CD4-positive, alpha-beta T cell (primary cell): Measurements from ENCODE around the gene KIF21B. TPM values are rescaled to one million over a fixed set of nuclear protein-coding genes. Genes with fewer than 3 reads are reported as not detected.

Experiments used
- ATAC-seq: fragments of 200-7000 bp; cut with Tn5 transposase; one replicate; pipeline ENCODE4 v1.10.0; 2022; ENCODE audit warnings: mild to moderate bottlenecking; ENCODE audit not compliant: poor library complexity
- CTCF ChIA-PET: fragments of 350-600 bp; sonication (Branson Sonifier 250); formaldehyde crosslinking; loops from one replicate; lab custom pipeline; 2021; ENCODE audit warnings: antibody characterized with exemption, inconsistent platforms; lab: Charles Lee
- POLR2A ChIA-PET: fragments of 350-600 bp; sonication (Branson Sonifier 250); formaldehyde crosslinking; loops from one replicate; lab custom pipeline; 2021; ENCODE audit warnings: antibody characterized with exemption, inconsistent platforms; lab: Charles Lee
- DNase-seq, 14 experiments: peaks; one replicate each; pipeline ENCODE4 v3.0.0-alpha.2; 2013 to 2020; ENCODE audit warnings: mixed read lengths in 2 of 14
- H3K27ac ChIP-seq, 2 donors: one replicate each; pipeline versions ENCODE4 v1.5.1 to v1.7.0; 2013; ENCODE audit warnings: low read length in 2 of 2, low read depth in 1 of 2, mild to moderate bottlenecking in 1 of 2
- H3K27me3 ChIP-seq, 2 experiments: 1 replicate in 1 of 2; 2 replicates in 1 of 2; pipeline versions ENCODE4 v1.6.1 to v1.7.0; 2013; ENCODE audit warnings: low read length in 2 of 2, control low read depth in 1 of 2, mild to moderate bottlenecking in 1 of 2, moderate library complexity in 1 of 2; ENCODE audit not compliant: insufficient read depth in 2 of 2, control insufficient read depth in 1 of 2
- H3K36me3 ChIP-seq: one replicate; pipeline ENCODE4 v1.6.1; 2013; ENCODE audit warnings: low read length, control low read depth; ENCODE audit not compliant: insufficient read depth
- H3K4me1 ChIP-seq: one replicate; pipeline ENCODE4 v1.6.1; 2013; ENCODE audit warnings: low read length, control low read depth; ENCODE audit not compliant: insufficient read depth
- H3K4me3 ChIP-seq: one replicate; pipeline ENCODE4 v1.5.1; 2013; ENCODE audit warnings: mild to moderate bottlenecking, low read length, moderate library complexity
- H3K9me3 ChIP-seq, 2 experiments: 1 replicate in 1 of 2; 2 replicates in 1 of 2; pipeline versions ENCODE4 v1.6.1 to v1.7.0; 2013; ENCODE audit warnings: low read length in 2 of 2, mild to moderate bottlenecking in 2 of 2, control low read depth in 1 of 2, moderate library complexity in 1 of 2; ENCODE audit not compliant: control insufficient read depth in 1 of 2, insufficient read depth in 1 of 2
- H3K27ac Mint-ChIP-seq: one replicate; pipeline ENCODE4 v1.8.0; 2020; ENCODE audit warnings: mixed read lengths
- H3K27me3 Mint-ChIP-seq: one replicate; pipeline ENCODE4 v1.8.0; 2021; ENCODE audit warnings: mixed read lengths
- H3K36me3 Mint-ChIP-seq: one replicate; pipeline ENCODE4 v1.8.0; 2021; ENCODE audit warnings: low read depth, mixed read lengths
- H3K4me1 Mint-ChIP-seq: one replicate; pipeline ENCODE4 v1.8.0; 2021; ENCODE audit warnings: low read depth, mixed read lengths
- H3K4me3 Mint-ChIP-seq: one replicate; pipeline ENCODE4 v1.8.0; 2020; ENCODE audit warnings: mild to moderate bottlenecking, mixed read lengths
- H3K9me3 Mint-ChIP-seq: one replicate; pipeline ENCODE4 v1.8.0; 2020; ENCODE audit warnings: mixed read lengths
- CTCF ChIP-seq: fragments of 200-600 bp; IDR thresholded peaks from one replicate; pipeline ENCODE4 v1.8.0; 2022; ENCODE audit warnings: antibody characterized with exemption, mild to moderate bottlenecking
- intact Hi-C, 2 experiments: fragments of 100-400 bp; cut with DNase I in 1 of 2; cut with micrococcal nuclease in 1 of 2; formaldehyde crosslinking; loops; one replicate each; pipeline versions ENCODE4 v1.15.1 to v1.9.0; 2023 to 2025; cut with DNase I, micrococcal nuclease
- total RNA-seq, 174 experiments: library from RNA in 2 of 174; stranded (reverse) in 2 of 174; gene quantifications; one replicate each; pipeline ENCODE4 v1.2.3 and lab custom pipeline; 2021 to 2026

The KIF21B gene
- total RNA-seq, 2 experiments from 2014 or later, result 64.5 to 65.4 TPM

- peaks cover 3% of the 10 kb centered on the region for H3K4me1 ChIP-seq
- H3K27me3 ChIP-seq, result no peaks in the 10 kb centered on the region
- no peak overlapping the region for H3K4me3 ChIP-seq
- Mint-ChIP-seq H3K4me3 (no peak overlapping the region), H3K9me3 (no peaks in the 10 kb centered on the region), H3K36me3 (no peaks in the 10 kb centered on the region), H3K4me1 (no peaks in the 10 kb centered on the region), H3K27me3 (no peaks in the 10 kb centered on the region), H3K27ac (no peak overlapping the region)
- ATAC-seq (no peak), DNase-seq (no peak)
- H3K27ac ChIP-seq, result no peak overlapping the region
- POLR2A ChIA-PET, result no interaction called here
- no peaks in the 10 kb centered on the region for H3K36me3 ChIP-seq
- CTCF ChIA-PET, result interaction anchor here (1.3 kb wide), 1 partner anchor 8 kb away, joined by 4 read pairs; no protein-coding TSS in a partner anchor
- intact Hi-C loops, result no loop called here
- TF ChIP-seq CTCF, result no peak
- no peaks in the 10 kb centered on the region for H3K9me3 ChIP-seq
These were observed 27.2 kb upstream of the KIF21B start for GRCh38 chr1:201050515-201051277.

GRCh38 chr1:201049248-201049831 lies 25.8 kb upstream of the KIF21B start:
- POLR2A ChIA-PET, result no interaction called here

GRCh38 chr1:201048521-201048920 lies 25.0 kb upstream of the KIF21B start:
- H3K27me3 Mint-ChIP-seq, result no peaks in the 10 kb centered on the region
- POLR2A ChIA-PET, result no interaction called here
- H3K9me3 Mint-ChIP-seq, result no peaks in the 10 kb centered on the region
- Histone ChIP-seq H3K9me3 (no peaks in the 10 kb centered on the region), H3K4me1 (peaks cover 3% of the 10 kb centered on the region), H3K4me3 (no peak overlapping the region), H3K27me3 (no peaks in the 10 kb centered on the region), H3K27ac (no peak overlapping the region), H3K36me3 (no peaks in the 10 kb centered on the region)
- CTCF ChIA-PET, result interaction anchor here (1.1 kb wide), 1 partner anchor 77 kb away, joined by 3 read pairs; no protein-coding TSS in a partner anchor
- H3K4me1 Mint-ChIP-seq, result no peaks in the 10 kb centered on the region
- TF ChIP-seq CTCF, result no peak
- H3K4me3 Mint-ChIP-seq, result no peak overlapping the region
- H3K36me3 Mint-ChIP-seq, result no peaks in the 10 kb centered on the region
- intact Hi-C loops, result loop anchor here in 1 of 2 experiments (10.0 kb wide), 1 partner anchor 1364 kb away; no protein-coding TSS in a partner anchor
- ATAC-seq, result no peak
- H3K27ac Mint-ChIP-seq, result no peak overlapping the region
- no peak for DNase-seq

More at GRCh38 chr1:201049248-201049831, 25.8 kb upstream of the KIF21B start:
- Mint-ChIP-seq H3K9me3 (no peaks in the 10 kb centered on the region), H3K4me1 (no peaks in the 10 kb centered on the region), H3K27me3 (no peaks in the 10 kb centered on the region), H3K27ac (no peak overlapping the region), H3K4me3 (no peak overlapping the region), H3K36me3 (no peaks in the 10 kb centered on the region)
- H3K36me3 ChIP-seq, result no peaks in the 10 kb centered on the region
- no peak for DNase-seq
- no peak overlapping the region for H3K4me3 ChIP-seq
- ATAC-seq, result no peak
- CTCF ChIA-PET, result no interaction called here
- peaks cover 3% of the 10 kb centered on the region for H3K4me1 ChIP-seq
- intact Hi-C loops, result loop anchor here in 1 of 2 experiments (10.0 kb wide), 1 partner anchor 1365 kb away; no protein-coding TSS in a partner anchor
- TF ChIP-seq CTCF, result no peak
- H3K9me3 ChIP-seq, result no peaks in the 10 kb centered on the region
- H3K27me3 ChIP-seq, result no peaks in the 10 kb centered on the region
- H3K27ac ChIP-seq, result no peak overlapping the region
